ENCODE results near the gene EYA2.

DNA sequence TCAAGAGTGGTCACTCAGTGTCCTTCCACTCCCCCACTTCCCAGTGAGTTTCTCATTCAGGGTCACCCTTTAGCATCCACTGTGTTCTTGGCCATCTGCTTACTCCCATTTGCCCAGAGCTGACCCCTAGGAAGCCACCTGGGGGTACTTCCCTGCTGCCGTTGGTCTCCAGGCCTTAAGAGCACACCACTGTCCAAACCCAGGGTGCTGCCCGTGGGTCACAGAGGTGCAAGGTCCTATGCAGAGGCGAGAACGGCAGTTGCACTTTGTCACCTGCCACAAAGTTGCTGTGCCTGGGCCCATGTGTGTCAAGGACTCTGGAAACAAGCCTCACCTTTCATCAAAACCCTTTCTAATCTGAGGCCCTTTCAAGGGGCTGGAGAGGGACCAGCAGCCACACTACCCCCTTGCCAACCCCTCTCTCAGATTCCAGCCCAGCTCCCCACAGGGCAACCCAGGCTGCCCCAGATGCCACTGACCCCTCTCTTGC is 270.8 kb downstream of the EYA2 start:
- TF ChIP-seq, protein P1, sequence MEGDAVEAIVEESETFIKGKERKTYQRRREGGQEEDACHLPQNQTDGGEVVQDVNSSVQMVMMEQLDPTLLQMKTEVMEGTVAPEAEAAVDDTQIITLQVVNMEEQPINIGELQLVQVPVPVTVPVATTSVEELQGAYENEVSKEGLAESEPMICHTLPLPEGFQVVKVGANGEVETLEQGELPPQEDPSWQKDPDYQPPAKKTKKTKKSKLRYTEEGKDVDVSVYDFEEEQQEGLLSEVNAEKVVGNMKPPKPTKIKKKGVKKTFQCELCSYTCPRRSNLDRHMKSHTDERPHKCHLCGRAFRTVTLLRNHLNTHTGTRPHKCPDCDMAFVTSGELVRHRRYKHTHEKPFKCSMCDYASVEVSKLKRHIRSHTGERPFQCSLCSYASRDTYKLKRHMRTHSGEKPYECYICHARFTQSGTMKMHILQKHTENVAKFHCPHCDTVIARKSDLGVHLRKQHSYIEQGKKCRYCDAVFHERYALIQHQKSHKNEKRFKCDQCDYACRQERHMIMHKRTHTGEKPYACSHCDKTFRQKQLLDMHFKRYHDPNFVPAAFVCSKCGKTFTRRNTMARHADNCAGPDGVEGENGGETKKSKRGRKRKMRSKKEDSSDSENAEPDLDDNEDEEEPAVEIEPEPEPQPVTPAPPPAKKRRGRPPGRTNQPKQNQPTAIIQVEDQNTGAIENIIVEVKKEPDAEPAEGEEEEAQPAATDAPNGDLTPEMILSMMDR (IDR thresholded peaks at IDR 0.05), result no peak
- TF ChIP-seq POLR2AphosphoS5 (IDR thresholded peaks at IDR 0.05) (no peak), POLR2A (IDR thresholded peaks at IDR 0.05) (no peak)

Data from sigmoid colon (tissue), 4 donors.